ENCODE results near the gene DENND4C.

The DENND4C gene

GRCh38 chr9:19420877-19421276, 190.4 kb downstream of the DENND4C start:
- DNase-seq: no peak
